ENCODE measurements around the gene FBXO27. TPM values are rescaled to one million over a fixed set of nuclear protein-coding genes. Genes with fewer than 3 reads are reported as not detected.

FBXO27 gene
- total RNA-seq, 1 donor, result 4.7 TPM

- no peak overlapping the region for H3K27ac ChIP-seq (ENCODE audit: low read depth, low read length)
- peaks cover 19% of the 10 kb centered on the region for H3K4me1 ChIP-seq (ENCODE audit: insufficient read depth, low read length)
- H3K9me3 ChIP-seq (ENCODE audit: low read depth, low read length), result no peaks in the 10 kb centered on the region
- no peak overlapping the region for H3K4me2 ChIP-seq (ENCODE audit: insufficient read depth, low read length)
- H2AFZ ChIP-seq (ENCODE audit: low read length), result peak overlapping the region; percentile 70
- no peaks in the 10 kb centered on the region for H3K27me3 ChIP-seq (ENCODE audit: insufficient read depth, low read length)
- H3K36me3 ChIP-seq (ENCODE audit: insufficient read depth, low read length), result no peaks in the 10 kb centered on the region
- no peak overlapping the region for H3K4me3 ChIP-seq (ENCODE audit: insufficient read depth, low read length)
- DNase-seq (ENCODE audit: insufficient read length, low spot score, missing footprints), result peak; percentile 66
- H3K79me2 ChIP-seq (ENCODE audit: insufficient read depth, low read length), result peaks cover 8% of the 10 kb centered on the region
- TF ChIP-seq, protein P1, sequence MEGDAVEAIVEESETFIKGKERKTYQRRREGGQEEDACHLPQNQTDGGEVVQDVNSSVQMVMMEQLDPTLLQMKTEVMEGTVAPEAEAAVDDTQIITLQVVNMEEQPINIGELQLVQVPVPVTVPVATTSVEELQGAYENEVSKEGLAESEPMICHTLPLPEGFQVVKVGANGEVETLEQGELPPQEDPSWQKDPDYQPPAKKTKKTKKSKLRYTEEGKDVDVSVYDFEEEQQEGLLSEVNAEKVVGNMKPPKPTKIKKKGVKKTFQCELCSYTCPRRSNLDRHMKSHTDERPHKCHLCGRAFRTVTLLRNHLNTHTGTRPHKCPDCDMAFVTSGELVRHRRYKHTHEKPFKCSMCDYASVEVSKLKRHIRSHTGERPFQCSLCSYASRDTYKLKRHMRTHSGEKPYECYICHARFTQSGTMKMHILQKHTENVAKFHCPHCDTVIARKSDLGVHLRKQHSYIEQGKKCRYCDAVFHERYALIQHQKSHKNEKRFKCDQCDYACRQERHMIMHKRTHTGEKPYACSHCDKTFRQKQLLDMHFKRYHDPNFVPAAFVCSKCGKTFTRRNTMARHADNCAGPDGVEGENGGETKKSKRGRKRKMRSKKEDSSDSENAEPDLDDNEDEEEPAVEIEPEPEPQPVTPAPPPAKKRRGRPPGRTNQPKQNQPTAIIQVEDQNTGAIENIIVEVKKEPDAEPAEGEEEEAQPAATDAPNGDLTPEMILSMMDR (IDR thresholded peaks at IDR 0.05; ENCODE audit: extremely low read depth, low read depth, low read length), result no peak
- H4K20me1 ChIP-seq (ENCODE audit: insufficient read depth, low read length), result no peaks in the 10 kb centered on the region
These were observed 54.7 kb downstream of the FBXO27 start for GRCh38 chr19:38977445-38978325.

DNA sequence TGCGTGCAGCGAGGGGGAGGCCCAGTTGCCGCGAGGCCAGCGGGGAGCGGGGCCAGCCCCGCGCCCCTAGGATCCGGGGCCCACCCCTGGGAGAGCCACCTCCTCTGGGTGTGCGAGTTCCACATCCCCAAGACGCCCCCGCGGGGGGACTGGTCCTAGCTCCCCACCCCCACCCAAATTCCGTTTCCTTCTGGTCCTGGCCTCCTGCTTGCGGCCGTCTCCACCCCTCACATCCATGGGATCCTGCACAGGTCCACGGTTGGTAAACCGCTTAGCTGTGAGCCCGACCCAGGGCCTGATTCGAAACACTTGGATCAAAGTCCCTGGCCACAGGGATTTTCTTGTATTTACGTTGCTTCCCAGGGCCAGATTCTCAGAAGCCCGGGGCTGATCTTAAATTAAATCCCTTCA, 56.5 kb downstream of the FBXO27 start:
- Histone ChIP-seq H3K4me3 (ENCODE audit: insufficient read depth, low read length) (peak overlapping the region; percentile 81), H4K20me1 (ENCODE audit: insufficient read depth, low read length) (no peaks in the 10 kb centered on the region), H2AFZ (ENCODE audit: low read length) (peak overlapping the region; percentile 85), H3K79me2 (ENCODE audit: insufficient read depth, low read length) (peaks cover 23% of the 10 kb centered on the region), H3K27ac (ENCODE audit: low read depth, low read length) (peak overlapping the region; percentile 48), H3K27me3 (ENCODE audit: insufficient read depth, low read length) (no peaks in the 10 kb centered on the region), H3K4me2 (ENCODE audit: insufficient read depth, low read length) (peak overlapping the region; percentile 95), H3K9me3 (ENCODE audit: low read depth, low read length) (no peaks in the 10 kb centered on the region), H3K4me1 (ENCODE audit: insufficient read depth, low read length) (peaks cover 19% of the 10 kb centered on the region), H3K36me3 (ENCODE audit: insufficient read depth, low read length) (peaks cover 3% of the 10 kb centered on the region)
- TF ChIP-seq, protein P1 (IDR thresholded peaks at IDR 0.05; ENCODE audit: extremely low read depth, low read depth, low read length), result no peak
- DNase-seq (ENCODE audit: insufficient read length, low spot score, missing footprints), result peak; percentile 80

DNA sequence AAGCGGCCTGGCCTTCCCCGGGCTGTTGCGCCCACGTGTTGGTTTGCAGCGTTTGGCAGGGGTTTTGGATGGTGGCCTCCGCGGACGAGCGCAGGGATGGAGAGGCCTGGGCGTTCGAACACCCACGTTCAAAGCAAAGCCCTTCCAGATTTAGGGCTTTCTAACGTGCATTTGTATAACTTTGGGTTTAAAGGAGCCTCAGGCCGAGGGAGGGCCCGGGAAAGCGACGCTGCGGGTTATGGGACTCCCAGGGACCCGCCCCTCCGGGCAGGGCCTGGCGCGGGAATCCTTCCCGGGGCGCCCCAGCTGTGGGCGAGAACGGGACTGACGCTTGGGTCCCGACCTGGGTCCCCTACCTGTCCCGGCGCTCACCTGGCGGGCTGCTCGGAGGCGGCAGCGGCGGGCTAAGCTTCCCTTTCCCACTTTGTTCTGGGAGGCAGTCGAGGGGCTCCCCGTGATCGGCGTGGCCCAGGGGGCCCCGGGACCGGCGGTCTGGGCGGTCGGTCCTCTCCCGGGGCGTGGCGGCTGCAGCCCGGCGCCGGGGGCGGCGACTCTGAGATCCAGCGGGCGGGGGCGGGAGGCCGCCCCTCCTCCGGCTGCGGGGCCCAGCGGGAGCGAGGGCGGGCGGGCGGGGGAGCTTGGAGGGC, 57.0 kb downstream of the FBXO27 start, which contains the start of gene FBXO17:
Gene FBXO17, minus strand, starts transcription at position 529 of the 647 bp plus-strand sequence. CDS start 25,423 bp downstream, outside the sequence.
- H3K36me3 ChIP-seq (ENCODE audit: insufficient read depth, low read length), result peaks cover 3% of the 10 kb centered on the region
- H3K9me3 ChIP-seq (ENCODE audit: low read depth, low read length), result no peaks in the 10 kb centered on the region
- peak within 1 kb of the TSS; percentile 78 for H3K27ac ChIP-seq (ENCODE audit: low read depth, low read length)
- no peaks in the 10 kb centered on the region for H3K27me3 ChIP-seq (ENCODE audit: insufficient read depth, low read length)
- H3K79me2 ChIP-seq (ENCODE audit: insufficient read depth, low read length), result peaks cover 26% of the 10 kb centered on the region
- TF ChIP-seq, protein P1 (IDR thresholded peaks at IDR 0.05; ENCODE audit: extremely low read depth, low read depth, low read length), result no peak
- peak within 1 kb of the TSS; percentile 81 for H3K4me3 ChIP-seq (ENCODE audit: insufficient read depth, low read length)
- peaks cover 19% of the 10 kb centered on the region for H3K4me1 ChIP-seq (ENCODE audit: insufficient read depth, low read length)
- H4K20me1 ChIP-seq (ENCODE audit: insufficient read depth, low read length), result no peaks in the 10 kb centered on the region
- H2AFZ ChIP-seq (ENCODE audit: low read length), result peak within 1 kb of the TSS; percentile 86
- peak; percentile 87 for DNase-seq (ENCODE audit: insufficient read length, low spot score, missing footprints)
- peak within 1 kb of the TSS; percentile 95 for H3K4me2 ChIP-seq (ENCODE audit: insufficient read depth, low read length)
